K562 (cell line): Measurements from ENCODE around the gene RFX7. TPM values are rescaled to one million over a fixed set of nuclear protein-coding genes. Genes with fewer than 3 reads are reported as not detected.
A peak's percentile ranks its signal among the peaks of the same experiment; 100 is the strongest.

Source experiments
- BRD9 ChIP-seq: fragments of 450-650 bp; IDR thresholded peaks from 2 replicates; pipeline ENCODE4 v1.6.1; 2018; ENCODE audit warnings: low read depth; ENCODE audit not compliant: partially characterized antibody
- CBX8 ChIP-seq: fragments of 200-600 bp; sonication (generic); IDR thresholded peaks from 2 replicates; pipeline ENCODE4 v1.6.1; 2012; ENCODE audit warnings: borderline replicate concordance, mixed run types, low read depth, mild to moderate bottlenecking, moderate library complexity, mixed read lengths, low read length, control low read depth, inconsistent platforms; ENCODE audit not compliant: poor library complexity, severe bottlenecking; ENCODE audit errors: extremely low read depth
- CUX1 ChIP-seq: fragments of 200-800 bp; sonication (Bioruptor generic); IDR thresholded peaks from 2 replicates; pipeline ENCODE4 v1.6.1; 2016; ENCODE audit warnings: missing genetic modification characterization, missing compliant biosample characterization
- ELF2 ChIP-seq: fragments of 250-450 bp; sonication (Bioruptor Pico); IDR thresholded peaks from 2 replicates; pipeline ENCODE4 v1.5.0; 2021; ENCODE audit warnings: mild to moderate bottlenecking
- KAT2B ChIP-seq: IDR thresholded peaks from one replicate; pipeline ENCODE4 v1.6.1; 2012; ENCODE audit warnings: low read depth, mild to moderate bottlenecking, control low read depth, inconsistent platforms, low read length, moderate library complexity
- KDM1A ChIP-seq, 2 experiments: fragments of 450-650 bp; IDR thresholded peaks; 2 replicates each; pipeline ENCODE4 v1.6.1; 2016; ENCODE audit warnings: mild to moderate bottlenecking in 2 of 2
- NFXL1 ChIP-seq: fragments of 450-650 bp; formaldehyde crosslinking; IDR thresholded peaks from 2 replicates; pipeline ENCODE4 v1.4.0; 2021; ENCODE audit warnings: mild to moderate bottlenecking
- SMARCA5 ChIP-seq: fragments of 450-650 bp; IDR thresholded peaks from 2 replicates; pipeline ENCODE4 v1.6.1; 2016
- SMC3 ChIP-seq: conservative IDR thresholded peaks from 2 replicates; pipeline ENCODE4 v1.6.1; 2011; ENCODE audit warnings: low read depth, low read length, improper control_type of control experiment; ENCODE audit not compliant: insufficient read depth
- SREBF1 ChIP-seq: fragments of 150-350 bp; IDR thresholded peaks from 2 replicates; pipeline ENCODE4 v1.6.1; 2014; ENCODE audit warnings: antibody characterized with exemption, low read depth, low read length, borderline replicate concordance
- ZNF224 ChIP-seq: sonication (generic); formaldehyde crosslinking; IDR thresholded peaks from 2 replicates; pipeline ENCODE4 v1.8.0; 2022; ENCODE audit warnings: mild to moderate bottlenecking, missing genetic modification reagents
- ZNF354B ChIP-seq: fragments of 250-450 bp; sonication (Bioruptor Pico); IDR thresholded peaks from 2 replicates; pipeline ENCODE4 v1.4.0; 2020
- polyA plus RNA-seq, 8 experiments: library from polyadenylated mRNA; depleted of rRNA in 4 of 8; stranded (reverse) in 5 of 8; unstranded in 3 of 8; fragments of >200 nt; fragmentation: Nextera tagmentation in 2 of 8; fragmentation: Illumina TruSeq in 1 of 8; extraction: Ambion mirVana in 2 of 8; extraction: Trizol in 1 of 8; gene quantifications; 2 replicates each; pipeline versions ENCODE4 v1.2.1 to v1.2.3, GENCODE V29; 2011 to 2014; ENCODE audit warnings: inconsistent platforms in 1 of 8, missing spikeins in 1 of 8
- total RNA-seq, 7 experiments: library from RNA; depleted of rRNA in 6 of 7; stranded (reverse); fragments of >200 nt in 6 of 7; fragmentation: Illumina TruSeq in 2 of 7; extraction: Trizol in 2 of 7; gene quantifications; 2 replicates each; pipeline versions ENCODE4 v1.2.1 to v1.2.3, GENCODE V29; 2011 to 2021; ENCODE audit warnings: low replicate concordance in 1 of 7
- TF ChIP-seq, protein P1 (sequence below): fragments of 250-450 bp; sonication (Bioruptor Pico); IDR thresholded peaks from 2 replicates; pipeline ENCODE4 v1.5.0; 2021; ENCODE audit warnings: mild to moderate bottlenecking, borderline replicate concordance
- TF ChIP-seq, protein P2 (sequence below): sonication (generic); formaldehyde crosslinking; IDR thresholded peaks from 2 replicates; pipeline ENCODE4 v1.8.0; 2022; ENCODE audit warnings: mild to moderate bottlenecking, missing genetic modification reagents

The RFX7 gene
- total and polyA plus RNA-seq, 9 of the 15 experiments (the other 6 are each of a cell fraction or from before 2014, with no cell fraction given) = 2.4 to 17.9 (median 6.3) TPM

DNA sequence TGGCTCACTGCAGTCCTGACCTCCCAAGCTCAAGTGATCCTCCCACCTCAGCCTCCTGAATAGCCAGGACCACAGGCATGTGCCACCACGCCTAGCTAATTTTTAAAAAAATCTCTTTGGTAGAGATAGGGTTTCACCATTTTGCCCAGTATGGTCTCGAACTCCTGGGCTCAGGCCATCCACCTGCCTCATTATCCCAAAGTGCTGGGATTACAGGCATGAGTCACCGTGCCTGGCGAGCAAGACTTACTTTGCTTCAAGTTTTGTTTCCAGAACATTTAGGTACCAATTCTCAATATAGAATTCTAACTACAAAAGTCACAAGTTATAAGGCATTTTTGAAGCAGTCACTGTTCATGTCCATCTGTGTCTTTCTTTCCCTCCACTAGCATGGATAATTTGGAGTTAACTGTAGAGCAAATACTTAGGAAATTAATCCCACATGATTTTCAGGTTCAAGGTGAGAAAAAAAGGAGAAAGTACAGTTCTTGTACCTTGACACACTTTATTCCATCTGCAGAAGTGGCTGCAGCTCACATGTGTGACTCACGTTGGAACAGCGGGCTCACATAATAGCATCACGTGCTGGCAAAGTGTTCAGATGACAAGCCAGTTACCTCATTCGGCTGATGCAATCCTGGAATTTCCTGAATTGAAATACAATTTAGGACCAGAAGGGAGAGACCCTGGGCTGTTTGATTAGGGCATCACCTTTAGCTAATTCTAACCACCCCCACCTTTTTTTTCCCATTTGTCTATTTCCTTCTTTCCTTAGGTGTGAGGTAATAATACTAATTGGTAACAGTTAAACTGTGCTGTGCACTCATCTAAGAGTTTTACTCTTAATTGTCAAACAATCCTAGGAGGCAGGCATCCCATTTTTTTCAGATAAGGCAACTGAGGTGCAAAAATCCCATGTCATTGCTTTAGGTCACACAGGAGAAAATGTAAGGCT lies 203.3 kb downstream of the RFX7 start (continued):
- TF ChIP-seq CUX1 (CRISPR knock-in tag) (no peak), BRD9 (peak; percentile 79), SREBF1 (no peak), ZNF224 (CRISPR knock-in tag) (no peak), KDM1A (IDR thresholded peaks at IDR 0.05) (no peak), ZNF354B (peak; percentile 25; the same call in 1 of the 2 replicates), KAT2B (no peak), ELF2 (0 out of 2 replicates have a peak, but pooled peaks have one; percentile 39), SMC3 (no peak), NFXL1 (0 out of 2 replicates have a peak, but pooled peaks have one; percentile 45), SMARCA5 (no peak), CBX8 (no peak)
- TF ChIP-seq, protein P1, sequence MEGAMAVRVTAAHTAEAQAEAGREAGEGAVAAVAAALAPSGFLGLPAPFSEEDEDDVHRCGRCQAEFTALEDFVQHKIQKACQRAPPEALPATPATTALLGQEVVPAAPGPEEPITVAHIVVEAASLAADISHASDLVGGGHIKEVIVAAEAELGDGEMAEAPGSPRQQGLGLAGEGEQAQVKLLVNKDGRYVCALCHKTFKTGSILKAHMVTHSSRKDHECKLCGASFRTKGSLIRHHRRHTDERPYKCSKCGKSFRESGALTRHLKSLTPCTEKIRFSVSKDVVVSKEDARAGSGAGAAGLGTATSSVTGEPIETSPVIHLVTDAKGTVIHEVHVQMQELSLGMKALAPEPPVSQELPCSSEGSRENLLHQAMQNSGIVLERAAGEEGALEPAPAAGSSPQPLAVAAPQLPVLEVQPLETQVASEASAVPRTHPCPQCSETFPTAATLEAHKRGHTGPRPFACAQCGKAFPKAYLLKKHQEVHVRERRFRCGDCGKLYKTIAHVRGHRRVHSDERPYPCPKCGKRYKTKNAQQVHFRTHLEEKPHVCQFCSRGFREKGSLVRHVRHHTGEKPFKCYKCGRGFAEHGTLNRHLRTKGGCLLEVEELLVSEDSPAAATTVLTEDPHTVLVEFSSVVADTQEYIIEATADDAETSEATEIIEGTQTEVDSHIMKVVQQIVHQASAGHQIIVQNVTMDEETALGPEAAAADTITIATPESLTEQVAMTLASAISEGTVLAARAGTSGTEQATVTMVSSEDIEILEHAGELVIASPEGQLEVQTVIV (CRISPR knock-in tag) = no peak
- TF ChIP-seq, protein P2, sequence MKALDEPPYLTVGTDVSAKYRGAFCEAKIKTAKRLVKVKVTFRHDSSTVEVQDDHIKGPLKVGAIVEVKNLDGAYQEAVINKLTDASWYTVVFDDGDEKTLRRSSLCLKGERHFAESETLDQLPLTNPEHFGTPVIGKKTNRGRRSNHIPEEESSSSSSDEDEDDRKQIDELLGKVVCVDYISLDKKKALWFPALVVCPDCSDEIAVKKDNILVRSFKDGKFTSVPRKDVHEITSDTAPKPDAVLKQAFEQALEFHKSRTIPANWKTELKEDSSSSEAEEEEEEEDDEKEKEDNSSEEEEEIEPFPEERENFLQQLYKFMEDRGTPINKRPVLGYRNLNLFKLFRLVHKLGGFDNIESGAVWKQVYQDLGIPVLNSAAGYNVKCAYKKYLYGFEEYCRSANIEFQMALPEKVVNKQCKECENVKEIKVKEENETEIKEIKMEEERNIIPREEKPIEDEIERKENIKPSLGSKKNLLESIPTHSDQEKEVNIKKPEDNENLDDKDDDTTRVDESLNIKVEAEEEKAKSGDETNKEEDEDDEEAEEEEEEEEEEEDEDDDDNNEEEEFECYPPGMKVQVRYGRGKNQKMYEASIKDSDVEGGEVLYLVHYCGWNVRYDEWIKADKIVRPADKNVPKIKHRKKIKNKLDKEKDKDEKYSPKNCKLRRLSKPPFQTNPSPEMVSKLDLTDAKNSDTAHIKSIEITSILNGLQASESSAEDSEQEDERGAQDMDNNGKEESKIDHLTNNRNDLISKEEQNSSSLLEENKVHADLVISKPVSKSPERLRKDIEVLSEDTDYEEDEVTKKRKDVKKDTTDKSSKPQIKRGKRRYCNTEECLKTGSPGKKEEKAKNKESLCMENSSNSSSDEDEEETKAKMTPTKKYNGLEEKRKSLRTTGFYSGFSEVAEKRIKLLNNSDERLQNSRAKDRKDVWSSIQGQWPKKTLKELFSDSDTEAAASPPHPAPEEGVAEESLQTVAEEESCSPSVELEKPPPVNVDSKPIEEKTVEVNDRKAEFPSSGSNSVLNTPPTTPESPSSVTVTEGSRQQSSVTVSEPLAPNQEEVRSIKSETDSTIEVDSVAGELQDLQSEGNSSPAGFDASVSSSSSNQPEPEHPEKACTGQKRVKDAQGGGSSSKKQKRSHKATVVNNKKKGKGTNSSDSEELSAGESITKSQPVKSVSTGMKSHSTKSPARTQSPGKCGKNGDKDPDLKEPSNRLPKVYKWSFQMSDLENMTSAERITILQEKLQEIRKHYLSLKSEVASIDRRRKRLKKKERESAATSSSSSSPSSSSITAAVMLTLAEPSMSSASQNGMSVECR (CRISPR knock-in tag) = peak; percentile 31; the same call in 1 of the 2 replicates
